HCT116 (cell line): ENCODE measurements around the gene DHRSX. TPM values are rescaled to one million over a fixed set of nuclear protein-coding genes. Genes with fewer than 3 reads are reported as not detected.

Experiments used
- ATAC-seq: fragments of 200-7000 bp; cut with Tn5 transposase; 2 replicates; pipeline ENCODE4 v1.9.1; 2020; ENCODE audit warnings: mild to moderate bottlenecking, moderate library complexity
- BruUV-seq: library from RNA; stranded (reverse); fragments of 400-500 nt; replicated peaks from 2 replicates; lab custom pipeline; 2021; lab: Mats Ljungman, UMichigan
- CTCF ChIA-PET: fragments of 300-600 bp; sonication (Branson Sonifier 250); formaldehyde crosslinking; loops from one replicate; lab custom pipeline; 2021; ENCODE audit warnings: antibody characterized with exemption; lab: Charles Lee
- POLR2A ChIA-PET: fragments of 300-600, 350-600 bp; sonication (Branson Sonifier 250); formaldehyde crosslinking; loops from one replicate; lab custom pipeline; 2021; ENCODE audit warnings: antibody characterized with exemption; lab: Charles Lee
- RAD21 ChIA-PET, 2 experiments: fragments of 300-600 bp; sonication (Branson Sonifier 250); formaldehyde crosslinking; loops; one replicate each; lab custom pipeline; 2023; ENCODE audit warnings: low total read pairs in 2 of 2; ENCODE audit not compliant: uncharacterized antibody in 2 of 2, unreplicated experiment in 2 of 2, low non-redundant PET in 1 of 2; lab: Charles Lee
- DNase-seq: peaks from one replicate; pipeline ENCODE4 v3.0.0-alpha.2; 2010; ENCODE audit warnings: low read depth, low spot score
- H2AFZ ChIP-seq: fragments of 200-600 bp; shearing (Covaris generic), sonication (generic); 2 replicates; pipeline ENCODE4 v1.6.1; 2017; ENCODE audit warnings: low read depth, mixed run types, mixed read lengths, antibody characterized with exemption, low read length; ENCODE audit not compliant: poor library complexity, severe bottlenecking
- H3K27ac ChIP-seq: 2 replicates; pipeline ENCODE4 v1.5.1; 2012; ENCODE audit warnings: low read depth, low read length
- H3K27me3 ChIP-seq: fragments of 200-600 bp; sonication (generic); 2 replicates; pipeline ENCODE4 v1.6.1; 2016; ENCODE audit warnings: mixed run types, low read length, mixed read lengths; ENCODE audit not compliant: insufficient read depth
- H3K36me3 ChIP-seq, 2 experiments: fragments of 200-500 bp in 1 of 2; fragments of 200-600 bp in 1 of 2; sonication (Bioruptor generic) in 1 of 2; sonication (generic) in 1 of 2; 2 replicates each; pipeline versions ENCODE4 v1.5.1 to v1.6.1; 2014 to 2016; ENCODE audit warnings: low read length in 2 of 2, inconsistent platforms in 1 of 2, mixed read lengths in 1 of 2, mixed run types in 1 of 2; ENCODE audit not compliant: insufficient read depth in 2 of 2, control insufficient read depth in 1 of 2
- H3K4me1 ChIP-seq, 2 experiments: fragments of 200-600 bp in 1 of 2; sonication (generic) in 1 of 2; 2 replicates each; pipeline versions ENCODE4 v1.5.1 to v1.6.1; 2012 to 2017; ENCODE audit warnings: low read length in 2 of 2, inconsistent platforms in 1 of 2, mild to moderate bottlenecking in 1 of 2, mixed read lengths in 1 of 2, mixed run types in 1 of 2, moderate library complexity in 1 of 2; ENCODE audit not compliant: insufficient read depth in 2 of 2, control insufficient read depth in 1 of 2
- H3K4me2 ChIP-seq: fragments of 200-600 bp; sonication (generic); 2 replicates; pipeline ENCODE4 v1.6.1; 2017; ENCODE audit warnings: mixed run types, low read length, mixed read lengths
- H3K4me3 ChIP-seq, 2 experiments: fragments of 200-600 bp in 1 of 2; sonication (generic) in 1 of 2; replicated peaks in 1 of 2; 2 replicates each; pipeline ENCODE4 v1.5.1; 2011 to 2016; ENCODE audit warnings: low read length in 2 of 2, control low read depth in 1 of 2, low read depth in 1 of 2, mild to moderate bottlenecking in 1 of 2, mixed read lengths in 1 of 2, mixed run types in 1 of 2
- H3K79me2 ChIP-seq: fragments of 200-600 bp; sonication (generic); 2 replicates; pipeline ENCODE4 v1.6.1; 2017; ENCODE audit warnings: mild to moderate bottlenecking, mixed run types, low read length, moderate library complexity, mixed read lengths; ENCODE audit not compliant: insufficient read depth
- H3K9ac ChIP-seq: fragments of 200-600 bp; sonication (generic); 2 replicates; pipeline ENCODE4 v1.6.1; 2016; ENCODE audit warnings: low read length, mixed read lengths
- H3K9me2 ChIP-seq: fragments of 200-600 bp; sonication (generic), shearing (Covaris generic); 2 replicates; pipeline ENCODE4 v1.6.1; 2017; ENCODE audit warnings: mixed run types, mild to moderate bottlenecking, moderate library complexity; ENCODE audit not compliant: insufficient read depth
- H3K9me3 ChIP-seq, 2 experiments: fragments of 200-500 bp in 1 of 2; fragments of 200-600 bp in 1 of 2; sonication (Bioruptor generic) in 1 of 2; sonication (generic) in 1 of 2; 2 replicates each; pipeline ENCODE4 v1.6.1; 2014 to 2017; ENCODE audit warnings: low read length in 2 of 2, mixed read lengths in 2 of 2, inconsistent platforms in 1 of 2, low read depth in 1 of 2, mild to moderate bottlenecking in 1 of 2, mixed run types in 1 of 2, moderate library complexity in 1 of 2; ENCODE audit not compliant: control insufficient read depth in 1 of 2, insufficient read depth in 1 of 2
- H4K20me1 ChIP-seq: fragments of 200-600 bp; sonication (generic), shearing (Covaris generic); 2 replicates; pipeline ENCODE4 v1.6.1; 2017; ENCODE audit warnings: mixed run types, mild to moderate bottlenecking, moderate library complexity; ENCODE audit not compliant: insufficient read depth
- ATF3 ChIP-seq: IDR thresholded peaks from 2 replicates; pipeline ENCODE4 v1.6.1; 2012
- EZH2 ChIP-seq: fragments of 200-600 bp; sonication (generic); IDR thresholded peaks from 2 replicates; pipeline ENCODE4 v1.6.1; 2017; ENCODE audit warnings: antibody characterized with exemption, mixed run types
- FOSL1 ChIP-seq: IDR thresholded peaks from 2 replicates; pipeline ENCODE4 v1.6.1; 2012; ENCODE audit warnings: low read depth
- POLR2A ChIP-seq: IDR thresholded peaks from 2 replicates; pipeline ENCODE4 v1.7.0; 2011; ENCODE audit warnings: borderline replicate concordance; ENCODE audit not compliant: insufficient read depth, insufficient read length; ENCODE audit errors: extremely low read depth
- POLR2AphosphoS5 ChIP-seq: IDR thresholded peaks from 2 replicates; pipeline ENCODE4 v1.6.1; 2011; ENCODE audit warnings: mild to moderate bottlenecking, low read depth, low read length, moderate library complexity
- SIN3A ChIP-seq: IDR thresholded peaks from 2 replicates; pipeline ENCODE4 v1.6.1; 2012; ENCODE audit warnings: low read depth
- SP1 ChIP-seq: IDR thresholded peaks from 2 replicates; pipeline ENCODE4 v1.6.1; 2012; ENCODE audit warnings: low read depth
- SRF ChIP-seq: IDR thresholded peaks from 2 replicates; pipeline ENCODE4 v1.6.1; 2012; ENCODE audit warnings: low read depth
- TCF7L2 ChIP-seq: IDR thresholded peaks from 2 replicates; pipeline ENCODE4 v1.7.0; 2011; ENCODE audit warnings: borderline replicate concordance, inconsistent platforms; ENCODE audit not compliant: insufficient read depth, insufficient read length; ENCODE audit errors: extremely low read depth
- ZBTB33 ChIP-seq: IDR thresholded peaks from 2 replicates; pipeline ENCODE4 v1.6.1; 2011; ENCODE audit warnings: mild to moderate bottlenecking, low read length, moderate library complexity; ENCODE audit not compliant: insufficient replicate concordance; ENCODE audit errors: extremely low read depth
- intact Hi-C: fragments of 100-400 bp; cut with micrococcal nuclease; formaldehyde crosslinking; loops from 2 replicates; pipeline ENCODE4 v1.10.0; 2022
- total RNA-seq: library from RNA; stranded (reverse); gene quantifications from one replicate; pipeline ENCODE4 v1.2.1, GENCODE V29; 2021; ENCODE audit not compliant: unreplicated experiment

The DHRSX gene
- total RNA-seq, 1 experiment from 2014 or later, result 11.9 TPM

- H3K27ac ChIP-seq, result no peak overlapping the region
- H4K20me1 ChIP-seq, result no peaks in the 10 kb centered on the region
- POLR2A ChIA-PET, result no interaction called here
- intact Hi-C loops, result no loop called here
- no peak overlapping the region for H3K9ac ChIP-seq
- no peaks in the 10 kb centered on the region for H3K9me3 ChIP-seq
- no peaks in the 10 kb centered on the region for H3K27me3 ChIP-seq
- TF ChIP-seq ZBTB33, result no peak
- no peak for TF ChIP-seq ATF3
- no peak for TF ChIP-seq EZH2
- TF ChIP-seq POLR2AphosphoS5, result no peak
- no peak for TF ChIP-seq TCF7L2
- TF ChIP-seq SP1, result no peak
- TF ChIP-seq POLR2A, result no peak
- TF ChIP-seq FOSL1, result no peak
- no peak for TF ChIP-seq SRF
- no peak for TF ChIP-seq SIN3A
- TF ChIP-seq, all 23 proteins: peak for 0
- Histone ChIP-seq H3K36me3 (no peaks in the 10 kb centered on the region), H3K4me1 (no peaks in the 10 kb centered on the region), H3K9me2 (no peaks in the 10 kb centered on the region), H3K79me2 (no peaks in the 10 kb centered on the region), H3K4me3 (no peak overlapping the region), H2AFZ (no peak overlapping the region), H3K4me2 (no peak overlapping the region)
- CTCF ChIA-PET, result no interaction called here
- DNase-seq (no peak), ATAC-seq (no peak)
- no TSS peak for BruUV-seq
- RAD21 ChIA-PET, result no interaction called here
These were observed 238.7 kb downstream of the DHRSX start for GRCh38 chrX:2261831-2262667.
